GM12878 (cell line): ENCODE data around the gene NOL12. TPM values are rescaled to one million over a fixed set of nuclear protein-coding genes. Genes with fewer than 3 reads are reported as not detected.
A peak's percentile ranks its signal among the peaks of the same experiment; 100 is the strongest.

Source experiments
- ATAC-seq: fragments of 200-7000 bp; cut with Tn5 transposase; 3 replicates; pipeline ENCODE4 v1.9.1; 2020; ENCODE audit warnings: mild to moderate bottlenecking, moderate library complexity
- BruUV-seq: library from RNA; stranded (reverse); fragments of 400-500 nt; replicated peaks from 2 replicates; lab custom pipeline; 2021; lab: Mats Ljungman, UMichigan
- CTCF ChIA-PET: fragments of 300-600 bp; sonication (Branson Sonifier 250); formaldehyde crosslinking; extraction: SDS; loops from one replicate; lab custom pipeline; 2021; ENCODE audit warnings: inconsistent platforms; lab: Yijun Ruan, JAX
- POLR2A ChIA-PET: fragments of 350-600 bp; formaldehyde crosslinking; extraction: SDS; loops from one replicate; lab custom pipeline; 2021; ENCODE audit warnings: inconsistent platforms; lab: Charles Lee
- RAD21 ChIA-PET: fragments of 300-600 bp; sonication (Branson Sonifier 250); formaldehyde crosslinking; loops from one replicate; lab custom pipeline; 2023; ENCODE audit warnings: antibody characterized with exemption; ENCODE audit not compliant: unreplicated experiment; lab: Charles Lee
- SMC1A ChIA-PET: fragments of 300-600 bp; sonication (Branson Sonifier 250); formaldehyde crosslinking; loops from one replicate; lab custom pipeline; 2023; ENCODE audit not compliant: unreplicated experiment, uncharacterized antibody; lab: Charles Lee
- DNase-seq: peaks from one replicate; pipeline ENCODE4 v3.0.0-alpha.2; 2011; ENCODE audit warnings: low read depth, low spot score
- FAIRE-seq: peaks from 3 replicates; lab custom pipeline; 2011; peaks lifted over from hg19 to GRCh38; lab: Jason Lieb, UNC
- H2AFZ ChIP-seq: 2 replicates; pipeline ENCODE4 v1.6.0; 2011; ENCODE audit warnings: low read depth, low read length, control low read depth; ENCODE audit not compliant: control insufficient read depth
- H3K27ac ChIP-seq: 2 replicates; pipeline ENCODE4 v1.5.1; 2011; ENCODE audit warnings: control low read depth; ENCODE audit not compliant: control insufficient read depth, insufficient read depth
- H3K27me3 ChIP-seq, 2 experiments: replicated peaks in 1 of 2; 2 replicates each; pipeline versions ENCODE4 v1.6.0 to v1.6.1; 2011; ENCODE audit warnings: low read length in 1 of 2; ENCODE audit not compliant: control insufficient read depth in 2 of 2, insufficient read depth in 2 of 2
- H3K36me3 ChIP-seq, 2 experiments: 2 replicates each; pipeline ENCODE4 v1.5.1; 2011; ENCODE audit warnings: low read length in 1 of 2; ENCODE audit not compliant: control insufficient read depth in 2 of 2, insufficient read depth in 2 of 2
- H3K4me1 ChIP-seq: 2 replicates; pipeline ENCODE4 v1.6.1; 2011; ENCODE audit warnings: mild to moderate bottlenecking, low read length, moderate library complexity, mixed read lengths; ENCODE audit not compliant: control insufficient read depth, insufficient read depth
- H3K4me2 ChIP-seq: 2 replicates; pipeline ENCODE4 v1.6.0; 2011; ENCODE audit warnings: control low read depth; ENCODE audit not compliant: control insufficient read depth, insufficient read depth
- H3K4me3 ChIP-seq: fragments of 200-600 bp; sonication (generic); 2 replicates; pipeline ENCODE4 v1.5.1; 2016
- H3K79me2 ChIP-seq: 2 replicates; pipeline ENCODE4 v1.6.0; 2011; ENCODE audit warnings: low read length; ENCODE audit not compliant: control insufficient read depth, insufficient read depth
- H3K9ac ChIP-seq: 2 replicates; pipeline ENCODE4 v1.8.0; 2011; ENCODE audit warnings: low read length, control low read depth, mixed read lengths; ENCODE audit not compliant: control insufficient read depth, insufficient read depth
- H3K9me3 ChIP-seq: replicated peaks from 3 replicates; pipeline ENCODE4 v1.5.1; 2011; ENCODE audit warnings: mild to moderate bottlenecking, low read length; ENCODE audit not compliant: control insufficient read depth, insufficient read depth
- H4K20me1 ChIP-seq: 2 replicates; pipeline ENCODE4 v1.6.0; 2011; ENCODE audit not compliant: control insufficient read depth, insufficient read depth
- ATF7 ChIP-seq: fragments of 450-650 bp; IDR thresholded peaks from 2 replicates; pipeline ENCODE4 v1.6.1; 2016; ENCODE audit warnings: low read depth, mild to moderate bottlenecking
- BACH1 ChIP-seq: fragments of 450-650 bp; IDR thresholded peaks from 2 replicates; pipeline ENCODE4 v1.6.1; 2017; ENCODE audit warnings: mild to moderate bottlenecking, borderline replicate concordance
- BHLHE40 ChIP-seq, 2 experiments: fragments of 450-650 bp in 1 of 2; IDR thresholded peaks; 2 replicates each; pipeline ENCODE4 v1.6.1; 2011 to 2017; ENCODE audit warnings: low read depth in 2 of 2, borderline replicate concordance in 1 of 2, improper control_type of control experiment in 1 of 2, low read length in 1 of 2, mild to moderate bottlenecking in 1 of 2
- BRCA1 ChIP-seq: IDR thresholded peaks from 2 replicates; pipeline ENCODE4 v1.6.1; 2011; ENCODE audit warnings: low read depth, low read length, improper control_type of control experiment
- CHD4 ChIP-seq: fragments of 200-600 bp; sonication (generic); IDR thresholded peaks from 2 replicates; pipeline ENCODE4 v1.6.1; 2016; ENCODE audit warnings: mild to moderate bottlenecking
- IKZF2 ChIP-seq, 2 experiments: fragments of 450-650 bp; IDR thresholded peaks; 2 replicates each; pipeline ENCODE4 v1.6.1; 2017; ENCODE audit warnings: mild to moderate bottlenecking in 2 of 2, moderate library complexity in 2 of 2
- LARP7 ChIP-seq: fragments of 450-650 bp; IDR thresholded peaks from 2 replicates; pipeline ENCODE4 v1.6.1; 2017; ENCODE audit warnings: mild to moderate bottlenecking
- NR2F1 ChIP-seq: fragments of 450-650 bp; conservative IDR thresholded peaks from 2 replicates; pipeline ENCODE4 v1.6.1; 2017; ENCODE audit warnings: mild to moderate bottlenecking
- PAX8 ChIP-seq: fragments of 450-650 bp; IDR thresholded peaks from 2 replicates; pipeline ENCODE4 v1.6.1; 2017; ENCODE audit warnings: mild to moderate bottlenecking, moderate library complexity
- RB1 ChIP-seq: fragments of 450-650 bp; formaldehyde crosslinking; IDR thresholded peaks from 2 replicates; pipeline ENCODE4 v1.6.1; 2017; ENCODE audit warnings: mild to moderate bottlenecking, borderline replicate concordance
- RCOR1 ChIP-seq: conservative IDR thresholded peaks from 2 replicates; pipeline ENCODE4 v1.6.1; 2012; ENCODE audit warnings: low read depth, low read length, improper control_type of control experiment
- SMARCA5 ChIP-seq: fragments of 450-650 bp; IDR thresholded peaks from 2 replicates; pipeline ENCODE4 v1.6.1; 2017; ENCODE audit warnings: mild to moderate bottlenecking
- SREBF1 ChIP-seq: IDR thresholded peaks from 2 replicates; pipeline ENCODE4 v1.6.1; 2012; ENCODE audit warnings: mild to moderate bottlenecking, low read length
- SREBF2 ChIP-seq: IDR thresholded peaks from 2 replicates; pipeline ENCODE4 v1.6.1; 2012; ENCODE audit warnings: mild to moderate bottlenecking, low read length
- TCF12 ChIP-seq: IDR thresholded peaks from 2 replicates; pipeline ENCODE4 v1.6.1; 2011; ENCODE audit warnings: low read depth, mild to moderate bottlenecking, low read length
- YBX1 ChIP-seq: fragments of 450-650 bp; IDR thresholded peaks from 2 replicates; pipeline ENCODE4 v1.6.1; 2016; ENCODE audit warnings: antibody characterized with exemption
- ZBED1 ChIP-seq: IDR thresholded peaks from 2 replicates; pipeline ENCODE4 v1.6.1; 2016; ENCODE audit warnings: borderline replicate concordance
- ZNF207 ChIP-seq: fragments of 450-650 bp; IDR thresholded peaks from 2 replicates; pipeline ENCODE4 v1.6.1; 2014; ENCODE audit warnings: antibody characterized with exemption, mild to moderate bottlenecking, borderline replicate concordance
- WGBS: methylation state at CpG from one replicate; pipeline ENCODE4 v1.1.6; 2016; ENCODE audit warnings: low lambda C conversion rate; ENCODE audit not compliant: insufficient replicate concordance, insufficient coverage; ENCODE audit errors: missing lambda C conversion rate; 5-methylcytosine and 5-hydroxymethylcytosine counted together
- in situ Hi-C: fragments of 300-500 bp; cut with MboI; formaldehyde crosslinking; loops from 9 replicates; pipeline ENCODE4 v1.14.3; 2018; ENCODE audit warnings: mixed read lengths
- intact Hi-C: fragments of 100-400 bp; cut with micrococcal nuclease; formaldehyde crosslinking; loops from one replicate; pipeline ENCODE4 v1.14.2; 2022; ENCODE audit not compliant: unreplicated experiment
- polyA plus RNA-seq, 11 experiments: library from polyadenylated mRNA; depleted of rRNA in 4 of 11; unstranded in 6 of 11; stranded (reverse) in 5 of 11; fragments of >200 nt; fragmentation: Nextera tagmentation in 4 of 11; fragmentation: Illumina TruSeq in 1 of 11; extraction: Ambion mirVana in 4 of 11; extraction: Trizol in 1 of 11; gene quantifications; 1 replicate in 1 of 11; 2 replicates in 10 of 11; pipeline versions ENCODE4 v1.2.1 to v1.2.3, GENCODE V29; 2011 to 2016; ENCODE audit warnings: inconsistent platforms in 2 of 11, missing spikeins in 2 of 11, low read depth in 1 of 11
- total RNA-seq, 4 experiments: library from RNA; depleted of rRNA in 3 of 4; stranded (reverse); fragments of >200 nt in 3 of 4; fragmentation: Illumina TruSeq in 1 of 4; extraction: Trizol in 1 of 4; gene quantifications; 2 replicates each; pipeline versions ENCODE4 v1.2.1 to v1.2.3, GENCODE V29; 2013 to 2021
- TF ChIP-seq, protein P1 (sequence below): fragments of 450-650 bp; IDR thresholded peaks from 2 replicates; pipeline ENCODE4 v1.6.1; 2017; ENCODE audit warnings: low read depth, mild to moderate bottlenecking, moderate library complexity
- TF ChIP-seq, protein P2 (sequence below): fragments of 450-650 bp; IDR thresholded peaks from 2 replicates; pipeline ENCODE4 v1.6.1; 2016; ENCODE audit warnings: mild to moderate bottlenecking
- TF ChIP-seq, protein P3 (sequence below): fragments of 150-350 bp; IDR thresholded peaks from 2 replicates; pipeline ENCODE4 v1.6.1; 2014; ENCODE audit warnings: mild to moderate bottlenecking, low read depth, low read length

Gene NOL12
- total and polyA plus RNA-seq, 10 of the 15 experiments (the other 5 are each of a cell fraction or from before 2014, with no cell fraction given): 3.3 to 69.4 (median 41.1) TPM

DNA sequence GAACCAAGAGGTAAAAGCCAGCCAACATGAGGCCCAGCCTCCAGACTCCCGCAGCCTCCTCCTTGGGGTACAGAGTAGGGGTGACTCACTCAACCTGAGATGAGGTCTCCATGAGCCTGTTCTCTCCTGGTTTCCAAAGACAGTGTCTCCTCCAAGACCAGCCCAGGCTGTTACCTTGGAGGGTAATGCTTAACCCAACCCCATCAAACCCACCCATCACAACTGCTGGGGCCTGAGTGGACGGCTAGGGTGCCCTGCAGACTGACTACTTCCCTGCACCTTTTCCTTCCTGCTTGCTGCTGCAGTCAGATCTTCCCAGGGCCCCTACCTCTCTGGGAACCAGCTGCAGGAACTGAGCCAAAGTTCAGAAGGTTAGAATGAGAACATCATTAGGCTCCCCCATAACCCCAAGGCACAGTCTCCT, 5.1 kb upstream of the NOL12 start (continued):
- TF ChIP-seq YBX1: no peak
- no peak for TF ChIP-seq SREBF2
- TF ChIP-seq TCF12: no peak
- no peak for TF ChIP-seq CHD4
- TF ChIP-seq SREBF1: no peak
- no peak for TF ChIP-seq ATF7
- TF ChIP-seq, protein P1, sequence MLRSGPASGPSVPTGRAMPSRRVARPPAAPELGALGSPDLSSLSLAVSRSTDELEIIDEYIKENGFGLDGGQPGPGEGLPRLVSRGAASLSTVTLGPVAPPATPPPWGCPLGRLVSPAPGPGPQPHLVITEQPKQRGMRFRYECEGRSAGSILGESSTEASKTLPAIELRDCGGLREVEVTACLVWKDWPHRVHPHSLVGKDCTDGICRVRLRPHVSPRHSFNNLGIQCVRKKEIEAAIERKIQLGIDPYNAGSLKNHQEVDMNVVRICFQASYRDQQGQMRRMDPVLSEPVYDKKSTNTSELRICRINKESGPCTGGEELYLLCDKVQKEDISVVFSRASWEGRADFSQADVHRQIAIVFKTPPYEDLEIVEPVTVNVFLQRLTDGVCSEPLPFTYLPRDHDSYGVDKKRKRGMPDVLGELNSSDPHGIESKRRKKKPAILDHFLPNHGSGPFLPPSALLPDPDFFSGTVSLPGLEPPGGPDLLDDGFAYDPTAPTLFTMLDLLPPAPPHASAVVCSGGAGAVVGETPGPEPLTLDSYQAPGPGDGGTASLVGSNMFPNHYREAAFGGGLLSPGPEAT: no peak
- TF ChIP-seq RCOR1: no peak
- no peak for TF ChIP-seq BRCA1

DNA sequence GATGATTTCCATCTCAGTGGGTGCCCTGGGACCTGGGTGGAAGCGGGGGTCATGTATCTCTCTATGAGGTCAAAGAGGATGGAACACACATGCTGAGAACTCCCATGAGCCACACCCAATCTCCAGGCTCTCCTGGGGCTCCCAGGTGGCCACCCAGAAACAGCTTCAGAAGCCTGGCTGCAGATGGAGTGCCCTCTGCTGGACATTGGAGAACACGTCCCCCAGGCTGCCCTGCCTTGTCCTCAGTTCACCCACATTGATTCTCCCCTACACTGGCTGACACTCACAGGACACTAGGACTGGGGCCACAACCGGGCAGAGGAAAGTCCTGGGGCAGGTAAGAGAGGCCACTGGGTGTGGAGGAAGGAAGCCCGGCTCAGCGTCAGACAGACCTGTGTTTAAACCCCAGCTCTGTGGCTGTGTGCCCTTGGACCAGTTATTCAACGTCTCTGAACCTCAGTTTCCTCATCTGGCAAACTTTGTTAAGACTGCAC, 4.5 kb upstream of the NOL12 start:
- no peak overlapping the region for H3K9ac ChIP-seq
- H3K27ac ChIP-seq: peak overlapping the region; percentile 23; the same call in 1 of the 2 replicates
- ChIA-PET POLR2A (interaction anchor here (0.6 to 14.0 kb wide), 10 partner anchors 11 to 74 kb away, joined by 3 to 209 read pairs (median 5); partner anchors contain the start of gene PDXP), SMC1A (interaction anchor here (0.6 to 10.9 kb wide), 9 partner anchors 21 to 75 kb away, joined by 3 to 157 read pairs (median 9); partner anchors contain the start of gene PDXP), RAD21 (interaction anchor here (0.7 to 7.6 kb wide), 11 partner anchors 10 to 143 kb away, joined by 3 to 164 read pairs (median 6); partner anchors contain the start of genes GGA1, PDXP and SH3BP1), CTCF (interaction anchor here (0.7 to 19.9 kb wide), 14 partner anchors 9 to 182 kb away, joined by 3 to 414 read pairs (median 6); partner anchors contain the start of genes GCAT, GGA1, PDXP and SH3BP1)
- H3K27me3 ChIP-seq: no peaks in the 10 kb centered on the region
- H4K20me1 ChIP-seq: no peaks in the 10 kb centered on the region
- DNase-seq: no peak
- no peak overlapping the region for H3K4me3 ChIP-seq
- peaks cover 17% of the 10 kb centered on the region for H3K79me2 ChIP-seq
- peaks cover 23% of the 10 kb centered on the region for H3K4me1 ChIP-seq
- H3K36me3 ChIP-seq: peaks cover 2% of the 10 kb centered on the region in 2 experiments; a peak in 1 of 4 replicates
- 18% methylated on average over 6 of the region's 6 CpGs for WGBS
- no TSS peak for BruUV-seq
- in situ Hi-C loops: loop anchor here (5.0 kb wide), 1 partner anchor 54 kb away; no protein-coding TSS in a partner anchor
- intact Hi-C loops: loop anchor here (1.0 to 5.0 kb wide), 5 partner anchors 20 to 144 kb away; no protein-coding TSS in a partner anchor
- ATAC-seq: peak; percentile 66
- 0 out of 2 replicates have a peak overlapping the region, but pooled peaks have one; percentile 22 for H3K4me2 ChIP-seq
- H2AFZ ChIP-seq: peak overlapping the region; percentile 73
- FAIRE-seq: peak; percentile 65
- H3K9me3 ChIP-seq: no peaks in the 10 kb centered on the region
- TF ChIP-seq, protein P2, sequence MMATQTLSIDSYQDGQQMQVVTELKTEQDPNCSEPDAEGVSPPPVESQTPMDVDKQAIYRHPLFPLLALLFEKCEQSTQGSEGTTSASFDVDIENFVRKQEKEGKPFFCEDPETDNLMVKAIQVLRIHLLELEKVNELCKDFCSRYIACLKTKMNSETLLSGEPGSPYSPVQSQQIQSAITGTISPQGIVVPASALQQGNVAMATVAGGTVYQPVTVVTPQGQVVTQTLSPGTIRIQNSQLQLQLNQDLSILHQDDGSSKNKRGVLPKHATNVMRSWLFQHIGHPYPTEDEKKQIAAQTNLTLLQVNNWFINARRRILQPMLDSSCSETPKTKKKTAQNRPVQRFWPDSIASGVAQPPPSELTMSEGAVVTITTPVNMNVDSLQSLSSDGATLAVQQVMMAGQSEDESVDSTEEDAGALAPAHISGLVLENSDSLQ: no peak
- TF ChIP-seq BACH1 (no peak), NR2F1 (no peak), ZBED1 (no peak), RB1 (no peak; the same call in 1 of the 2 replicates), IKZF2 (IDR thresholded peaks at IDR 0.05) (no peak), SMARCA5 (peak; percentile 80; the same call in 1 of the 2 replicates), PAX8 (no peak), BHLHE40 (IDR thresholded peaks at IDR 0.05; ENCODE audit: borderline replicate concordance in 1 of 2, low read depth in 2 of 2, low read length in 1 of 2) (peak in 1 of 2 experiments; percentile 9; a peak in 1 of 4 replicates), ZNF207 (0 out of 2 replicates have a peak, but pooled peaks have one; percentile 20), LARP7 (0 out of 2 replicates have a peak, but pooled peaks have one; percentile 9)
- TF ChIP-seq, protein P3, sequence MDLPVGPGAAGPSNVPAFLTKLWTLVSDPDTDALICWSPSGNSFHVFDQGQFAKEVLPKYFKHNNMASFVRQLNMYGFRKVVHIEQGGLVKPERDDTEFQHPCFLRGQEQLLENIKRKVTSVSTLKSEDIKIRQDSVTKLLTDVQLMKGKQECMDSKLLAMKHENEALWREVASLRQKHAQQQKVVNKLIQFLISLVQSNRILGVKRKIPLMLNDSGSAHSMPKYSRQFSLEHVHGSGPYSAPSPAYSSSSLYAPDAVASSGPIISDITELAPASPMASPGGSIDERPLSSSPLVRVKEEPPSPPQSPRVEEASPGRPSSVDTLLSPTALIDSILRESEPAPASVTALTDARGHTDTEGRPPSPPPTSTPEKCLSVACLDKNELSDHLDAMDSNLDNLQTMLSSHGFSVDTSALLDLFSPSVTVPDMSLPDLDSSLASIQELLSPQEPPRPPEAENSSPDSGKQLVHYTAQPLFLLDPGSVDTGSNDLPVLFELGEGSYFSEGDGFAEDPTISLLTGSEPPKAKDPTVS: no peak
